ENCODE measurements around the gene RFX8.
"Not testable (repeated sequence)": the region's sequence is repeated elsewhere in the genome, so short reads cannot be mapped to it uniquely, and the experiment has no call there.

Gene RFX8

DNA sequence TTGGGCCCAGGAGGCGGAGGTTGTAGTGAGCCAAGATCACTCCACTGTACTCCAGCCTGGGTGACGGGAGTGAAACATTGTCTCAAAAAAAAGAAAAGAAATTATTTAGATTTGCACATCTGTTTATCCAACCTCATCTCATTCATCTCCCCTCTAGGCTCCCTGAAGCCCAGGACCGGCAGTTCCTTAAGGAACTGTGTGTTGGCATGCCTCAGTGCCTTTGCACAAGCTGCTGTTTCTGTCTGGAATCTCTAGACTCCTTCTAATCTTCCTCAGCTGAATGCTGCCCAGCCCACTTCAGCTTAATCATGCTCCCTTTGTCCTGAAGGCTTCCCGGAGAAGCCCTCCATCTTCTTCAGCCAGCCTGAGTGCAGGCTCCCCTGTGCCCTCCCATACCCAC is 10.9 kb upstream of the RFX8 start:
- no peak for DNase-seq

DNA sequence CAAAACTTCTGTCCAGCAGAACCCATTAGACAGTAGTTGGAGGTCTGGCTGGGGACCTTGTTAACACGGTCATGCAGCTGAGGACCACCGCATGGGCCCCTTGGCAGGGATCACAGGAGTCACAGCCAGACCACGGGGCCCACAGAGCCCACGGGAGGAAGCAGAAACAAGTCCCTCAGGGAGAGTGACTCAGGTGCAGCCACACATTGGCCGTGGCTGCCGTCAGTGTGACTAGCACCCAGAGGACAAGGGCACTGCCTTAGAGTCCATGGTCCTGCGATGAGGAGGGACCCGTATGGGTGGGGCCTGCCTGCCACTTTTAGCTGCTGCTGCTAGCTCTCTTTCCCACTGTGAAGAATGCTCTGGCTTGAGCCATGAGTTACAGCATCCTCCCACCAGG is 5.9 kb upstream of the RFX8 start:
- no peak for DNase-seq

DNA sequence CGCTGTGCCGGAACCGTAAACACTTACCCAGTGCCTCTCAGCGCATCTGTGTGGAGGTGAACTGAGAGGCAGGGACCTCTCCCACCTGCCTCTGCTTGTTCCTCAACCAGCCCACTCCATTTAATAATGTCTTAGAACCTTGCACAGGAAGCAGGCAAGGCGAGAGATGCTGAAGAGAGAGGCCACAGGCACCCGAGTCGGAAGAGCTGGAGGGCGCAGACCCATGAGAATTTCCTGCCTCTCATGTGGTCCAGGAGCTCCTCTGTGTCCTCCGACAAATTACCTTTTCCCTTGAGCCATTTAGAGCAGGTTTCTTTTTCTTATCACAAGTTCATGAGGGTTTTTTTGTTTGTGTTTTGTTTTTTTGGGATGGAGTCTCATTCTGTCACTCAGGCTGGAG is 4.9 kb upstream of the RFX8 start:
- DNase-seq, result no peak

DNA sequence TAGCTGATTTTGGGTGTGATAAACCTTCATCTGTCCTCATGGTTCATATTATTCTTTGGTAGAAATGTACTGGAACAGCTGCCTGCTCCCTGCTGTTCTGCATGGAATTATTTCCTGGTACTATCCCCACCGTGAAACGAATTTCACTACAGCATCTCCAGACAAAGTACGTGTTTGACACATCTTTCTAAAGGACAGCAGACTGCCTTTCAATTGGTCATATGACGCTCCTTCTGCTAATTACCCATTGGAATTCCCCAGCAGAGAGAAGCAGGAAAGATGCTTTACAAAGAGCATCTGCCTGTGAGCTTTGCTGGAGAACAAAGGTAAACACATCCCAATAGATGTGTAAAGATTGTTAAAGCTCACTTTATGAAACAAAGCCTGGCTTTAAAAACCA is 4.4 kb upstream of the RFX8 start:
- DNase-seq, result no peak

DNA sequence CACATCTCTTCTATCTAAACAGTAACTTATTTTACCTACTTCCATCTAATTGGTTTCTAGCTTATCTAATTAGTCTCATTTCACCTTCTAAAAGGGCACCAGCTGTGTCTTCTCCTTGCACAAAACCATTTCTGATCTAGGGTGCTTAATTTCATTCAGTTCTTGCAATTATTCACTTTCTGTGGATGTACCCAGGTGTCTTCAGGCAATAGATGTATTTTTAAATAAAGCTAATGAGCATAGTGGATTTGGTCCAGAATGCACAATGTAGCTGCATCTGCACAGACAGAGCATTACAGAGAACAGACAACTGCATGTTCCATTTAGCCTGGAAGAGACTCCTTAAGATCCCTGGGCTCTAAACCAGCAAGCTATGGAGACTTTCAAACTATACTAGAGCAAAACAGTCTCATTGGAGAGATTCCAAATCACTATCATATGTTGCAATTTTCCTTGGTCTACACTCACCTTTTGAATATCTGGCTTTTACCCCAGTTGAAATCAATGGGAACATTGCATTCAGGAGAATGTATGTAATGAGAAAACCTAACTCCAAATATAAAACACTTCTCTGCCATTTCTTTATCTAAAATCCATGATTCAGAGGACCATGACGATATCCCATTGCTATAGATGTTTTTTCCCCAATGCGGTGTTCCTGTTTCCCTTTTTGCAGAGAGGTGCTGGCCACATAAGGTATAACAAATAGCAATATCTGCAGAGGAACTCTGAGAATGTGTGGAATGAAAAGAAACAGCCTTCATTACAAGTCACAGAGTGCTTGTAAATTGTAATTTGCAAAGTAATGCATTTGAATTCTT is 3.5 kb upstream of the RFX8 start:
- no peak for DNase-seq

DNA sequence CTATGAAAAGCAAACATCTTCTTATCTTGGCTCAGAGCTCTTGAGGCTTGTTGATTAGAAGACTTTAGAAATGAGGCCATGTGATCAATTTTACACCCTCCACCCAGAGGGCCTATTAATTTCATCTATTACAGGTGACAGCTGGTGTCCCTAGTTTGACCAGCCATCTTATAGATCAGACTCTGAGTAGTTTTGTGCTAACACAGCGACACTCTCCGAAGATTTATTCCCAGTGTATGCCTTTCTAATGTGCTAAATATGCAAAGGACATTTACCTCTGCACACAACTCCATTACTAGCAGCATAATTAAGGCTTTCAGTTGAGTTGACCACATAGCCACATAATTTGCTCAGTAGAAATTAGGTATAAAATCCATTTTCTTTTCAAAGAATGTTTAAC is 2.6 kb upstream of the RFX8 start:
- no peak for DNase-seq

DNA sequence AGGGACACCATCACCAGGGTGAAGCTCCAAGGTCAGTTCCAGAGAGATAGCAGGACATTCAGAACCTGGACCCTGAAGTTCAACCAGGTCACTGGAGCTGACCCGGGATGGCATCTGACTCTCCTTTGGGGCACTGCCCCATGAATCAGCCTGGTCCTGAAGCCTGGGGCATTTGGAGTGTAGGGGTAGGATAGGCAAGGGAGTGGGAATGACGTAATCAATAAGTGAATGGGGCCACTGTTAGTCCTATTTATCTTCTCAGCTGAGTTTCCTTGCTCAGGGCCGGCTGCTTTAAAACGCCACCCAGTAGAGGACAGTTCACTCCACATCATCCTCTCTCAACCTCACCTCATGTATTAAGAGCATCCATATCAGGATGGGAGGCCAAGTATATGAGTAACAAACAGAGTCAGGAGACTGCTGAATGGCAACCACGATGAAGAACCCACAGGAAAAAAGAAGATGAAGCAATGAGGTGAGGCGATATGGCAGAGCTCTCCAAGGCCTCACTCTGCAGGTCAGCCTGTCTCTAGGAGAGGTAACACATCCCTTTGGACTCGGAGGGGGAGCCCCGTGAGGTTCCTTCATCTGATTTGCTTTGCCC is 1.8 kb upstream of the RFX8 start:
- DNase-seq, result no peak

DNA sequence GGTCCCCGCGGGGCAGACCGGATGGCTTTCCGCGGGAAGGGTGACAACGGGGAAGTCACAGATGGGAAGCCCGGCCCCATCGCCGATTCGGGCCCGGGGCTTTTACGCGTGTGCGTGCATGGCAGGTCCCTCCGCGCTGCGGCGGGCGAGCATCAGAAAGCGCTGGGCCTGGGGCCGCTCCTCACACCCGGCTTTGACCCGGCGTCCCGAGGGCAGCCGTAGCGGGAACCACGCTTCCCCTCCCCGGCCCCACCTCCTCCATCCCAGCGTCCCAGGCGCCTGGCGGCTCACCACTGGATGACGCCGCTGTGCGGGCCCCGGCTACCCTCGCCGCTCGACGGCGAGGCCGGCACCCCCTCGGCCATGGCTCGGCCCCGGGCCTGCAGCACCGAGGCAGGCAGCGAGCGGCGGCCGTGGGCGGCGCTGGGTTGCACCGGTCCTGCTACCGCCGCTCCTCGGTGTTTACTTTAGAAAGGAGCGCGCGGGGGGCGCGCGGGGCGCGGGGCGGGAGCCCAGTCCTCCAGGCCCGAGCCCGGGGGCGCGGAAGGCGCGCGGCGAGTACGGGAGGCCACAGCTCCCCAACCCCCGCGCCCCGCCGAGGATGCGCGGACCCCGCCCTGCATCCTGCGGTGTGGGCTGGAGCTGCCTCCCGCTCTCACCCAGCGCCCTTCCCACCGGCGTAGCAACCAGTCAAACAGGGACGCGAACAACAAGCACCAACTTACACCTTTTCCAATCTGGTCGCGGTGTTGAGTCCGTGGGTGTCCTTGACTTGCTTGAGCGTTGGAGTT is 806 bp downstream of the RFX8 start:
- no peak for DNase-seq

DNA sequence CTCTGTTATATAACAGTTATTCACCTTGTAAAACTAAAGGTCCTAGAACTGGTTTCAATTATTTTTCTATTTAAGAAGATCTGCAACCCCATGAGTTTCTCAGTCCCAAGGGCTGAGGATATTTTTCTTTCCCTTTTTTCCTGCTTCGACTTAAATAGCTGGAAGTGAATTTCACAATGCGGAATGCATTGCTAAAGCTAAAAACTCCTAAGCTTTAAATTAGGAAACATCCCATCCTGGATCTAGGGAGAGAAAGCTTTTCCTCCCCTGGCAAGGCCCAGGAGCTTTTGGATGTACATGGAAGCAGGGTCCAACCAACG is 1.4 kb downstream of the RFX8 start:
- DNase-seq, result no peak

DNA sequence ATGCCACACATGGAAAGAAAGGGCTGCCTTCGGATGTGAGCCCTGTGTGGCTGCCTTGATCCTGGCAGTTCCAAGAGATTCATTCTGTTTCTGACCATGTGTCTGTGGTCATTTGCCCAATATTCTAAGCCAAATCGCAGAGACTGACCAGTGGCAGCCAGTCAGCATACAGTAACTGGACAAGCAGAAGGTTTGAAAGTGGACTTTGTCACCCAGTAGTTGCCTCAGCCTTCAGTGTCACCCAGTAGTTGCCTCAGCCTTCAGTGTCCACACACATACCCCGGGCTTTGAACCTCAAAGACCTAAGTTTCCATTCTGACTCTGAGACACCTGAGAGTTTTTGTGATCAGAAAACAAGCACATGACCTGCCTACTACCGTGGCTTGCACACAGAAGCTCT is 5.0 kb downstream of the RFX8 start:
- DNase-seq, result no peak

DNA sequence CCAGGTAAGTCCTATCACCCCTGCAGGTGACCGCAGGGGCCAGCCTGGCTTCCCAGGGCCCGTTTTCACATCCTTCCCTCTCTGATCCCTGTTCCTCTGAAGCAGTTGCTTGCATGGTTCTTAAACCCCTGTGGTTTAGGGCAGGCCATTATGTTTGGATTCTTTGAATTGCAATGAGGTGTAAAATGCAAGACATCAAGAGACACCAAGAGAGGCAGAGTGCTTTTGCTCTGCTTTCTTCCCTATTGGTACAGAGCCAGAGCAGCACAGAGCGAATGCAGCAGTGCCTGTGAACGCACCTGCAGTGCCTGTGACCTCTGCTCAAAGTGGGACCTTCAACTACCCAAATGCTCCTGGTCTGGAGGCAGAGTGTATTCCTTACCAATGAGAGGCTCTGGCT is 7.6 kb downstream of the RFX8 start:
- no peak for DNase-seq

DNA sequence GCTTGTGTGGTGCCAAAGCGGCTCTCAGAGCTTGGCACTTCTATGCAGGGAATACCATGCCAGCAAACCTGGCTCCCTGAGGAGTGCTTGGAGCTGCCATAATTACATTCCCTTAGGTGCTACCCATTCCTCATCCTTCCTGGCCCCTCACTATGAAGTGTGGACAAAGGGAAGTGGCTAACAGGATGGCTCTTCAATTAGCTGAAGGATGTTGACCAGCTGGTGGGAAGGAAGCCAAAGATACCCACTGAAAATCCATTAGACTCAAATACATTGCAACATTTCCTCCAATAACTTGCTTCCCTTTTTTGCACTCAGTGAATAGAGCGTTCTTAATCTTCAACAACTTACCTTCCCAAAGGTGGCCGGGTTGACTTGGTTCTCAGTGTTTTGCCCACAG is 8.5 kb downstream of the RFX8 start:
- DNase-seq, result no peak

DNA sequence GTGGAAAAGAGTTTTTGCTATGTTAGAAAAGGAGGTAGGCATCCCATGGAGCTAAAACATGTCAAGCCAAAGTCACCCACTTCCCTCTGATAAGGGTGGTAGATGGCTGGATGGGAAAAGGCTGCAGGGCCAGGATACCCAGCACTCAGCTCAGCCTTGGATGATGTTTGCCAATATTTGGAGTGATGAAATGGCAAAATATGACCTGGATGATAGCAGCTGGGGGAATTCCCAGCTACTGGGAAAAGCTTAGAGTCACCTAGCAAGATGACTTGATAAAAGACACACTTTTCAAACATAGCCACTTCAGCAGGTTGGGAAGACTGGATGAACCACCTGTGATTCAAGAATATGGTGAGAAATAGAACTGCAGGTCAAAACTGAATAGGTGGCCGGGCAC is 10.1 kb downstream of the RFX8 start:
- DNase-seq, result no peak

DNA sequence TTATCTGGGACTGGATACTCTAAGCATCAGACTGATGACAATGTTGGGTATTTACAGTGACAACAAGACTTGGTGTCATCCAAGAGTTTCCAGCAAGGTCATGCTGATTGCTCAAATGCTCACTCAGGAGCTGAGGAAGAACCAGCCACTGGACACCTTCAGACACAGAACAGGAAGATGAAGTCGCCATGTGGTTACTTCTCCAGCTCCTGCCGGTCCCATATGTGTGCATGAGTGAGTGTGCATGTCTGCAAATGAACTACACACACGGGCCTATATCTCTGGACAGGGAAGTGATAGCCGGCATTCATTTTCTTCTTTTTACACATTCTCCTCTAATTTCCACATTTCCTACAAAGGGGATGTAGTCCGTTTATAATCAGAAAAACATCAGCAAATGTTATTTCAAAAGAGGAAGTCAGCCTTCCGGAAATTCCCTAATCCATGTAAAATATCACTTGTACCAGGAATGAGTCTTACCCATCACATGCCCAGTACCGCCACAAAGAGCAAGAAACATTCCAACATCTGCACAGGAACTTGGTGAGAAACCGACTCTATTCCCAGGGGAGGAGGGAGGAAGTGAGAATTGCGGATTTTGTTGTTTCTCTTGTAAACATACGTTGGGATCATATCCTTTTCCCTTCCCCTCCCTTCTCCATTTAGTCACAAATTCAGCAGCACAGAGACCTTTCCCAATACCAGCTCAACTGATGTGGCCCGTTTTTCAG is 10.8 kb downstream of the RFX8 start:
- peak; percentile 53 for DNase-seq

DNA sequence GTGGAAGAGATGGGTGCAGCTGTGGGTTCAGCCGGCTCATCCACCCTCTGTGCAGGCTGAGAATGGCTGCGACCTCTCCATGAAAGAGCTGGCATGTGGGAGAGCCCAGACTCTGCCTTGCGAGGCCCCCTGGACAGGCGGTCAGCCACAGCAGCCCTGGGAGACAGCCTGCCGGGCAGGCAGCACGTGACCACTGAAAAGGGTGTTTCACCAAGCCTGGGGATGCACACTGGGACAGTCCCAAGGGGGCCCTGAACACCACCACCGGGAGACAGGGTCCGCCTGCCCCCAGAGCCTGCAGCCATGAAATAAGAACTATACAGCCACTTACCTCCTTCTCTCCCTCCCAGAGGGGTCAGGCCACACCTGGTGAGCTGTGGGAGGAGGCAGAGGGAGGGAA is 11.5 kb downstream of the RFX8 start:
- no peak for DNase-seq

DNA sequence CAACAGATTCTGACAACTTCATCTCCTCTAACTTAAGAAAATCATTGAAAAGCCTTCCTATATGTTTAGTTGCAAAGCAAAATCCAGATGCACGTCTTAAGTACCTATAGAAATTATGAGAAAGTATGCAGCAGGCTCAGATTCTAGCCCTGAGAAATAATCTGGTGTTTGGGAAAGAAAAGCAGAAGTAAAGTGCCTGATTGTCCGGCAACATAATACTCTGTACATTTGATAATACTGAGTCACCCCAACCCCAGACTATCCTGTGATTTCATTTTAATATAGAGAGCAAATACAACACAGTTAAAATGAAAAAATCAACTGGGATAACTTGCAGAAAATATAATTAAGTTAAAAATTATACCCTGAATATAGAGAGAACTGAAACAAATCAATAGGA is 13.5 kb downstream of the RFX8 start:
- DNase-seq, result no peak

DNA sequence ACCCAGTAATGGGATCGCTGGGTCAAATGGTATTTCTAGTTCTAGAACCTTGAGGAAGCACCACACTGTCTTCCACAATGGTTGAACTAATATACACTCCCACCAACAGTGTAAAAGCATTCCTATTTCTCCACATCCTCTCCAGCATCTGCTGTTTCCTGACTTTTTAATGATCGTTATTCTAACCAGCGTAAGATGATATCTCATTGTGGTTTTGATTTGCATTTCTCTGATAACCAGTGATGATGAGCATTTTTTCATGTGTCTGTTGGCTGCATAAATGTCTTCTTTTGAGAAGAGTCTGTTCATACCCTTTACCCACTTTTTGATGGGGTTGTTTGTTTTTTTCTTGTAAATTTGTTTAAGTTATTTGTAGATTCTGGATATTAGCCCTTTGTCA is 20.5 kb downstream of the RFX8 start:
- not testable (repeated sequence) for DNase-seq

DNA sequence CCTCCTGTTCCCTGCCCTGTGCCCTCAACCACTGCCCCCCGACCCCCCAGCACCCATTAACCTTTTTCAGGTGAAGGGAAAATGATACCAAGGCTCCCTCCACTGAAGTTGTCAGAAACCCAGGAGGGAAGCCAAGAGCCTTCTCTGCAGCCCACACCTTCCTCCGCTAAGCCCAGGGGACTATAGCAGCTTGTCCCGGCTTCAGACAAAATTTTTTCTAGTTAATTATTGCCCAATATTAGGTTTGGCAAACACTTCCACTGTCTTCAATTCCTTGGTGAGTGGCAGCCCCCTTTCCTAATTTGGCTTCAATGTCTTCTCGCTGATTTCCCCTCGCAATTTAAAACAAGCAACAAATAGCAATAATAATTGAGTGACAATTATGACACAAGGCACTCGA is 23.9 kb downstream of the RFX8 start:
- DNase-seq, result no peak

DNA sequence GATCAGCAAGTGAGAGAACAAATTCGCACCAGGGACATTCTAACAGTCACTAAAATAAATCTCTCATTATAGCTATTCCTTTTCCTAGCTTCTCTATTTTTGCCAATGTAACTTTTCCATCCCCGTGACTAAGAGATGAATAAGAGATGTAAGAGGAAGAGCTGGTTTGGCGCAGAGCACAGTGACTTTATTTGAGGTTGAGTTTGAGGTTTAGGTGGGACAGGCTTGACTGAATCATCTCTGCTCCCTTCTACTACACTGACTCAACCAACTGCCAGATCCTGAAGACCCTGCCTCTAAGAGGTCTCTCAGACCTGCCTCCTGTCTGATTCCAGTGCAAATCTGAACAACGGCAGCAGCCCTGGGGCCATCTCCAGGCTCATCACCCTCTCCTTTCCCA is 28.0 kb downstream of the RFX8 start:
- no peak for DNase-seq

DNA sequence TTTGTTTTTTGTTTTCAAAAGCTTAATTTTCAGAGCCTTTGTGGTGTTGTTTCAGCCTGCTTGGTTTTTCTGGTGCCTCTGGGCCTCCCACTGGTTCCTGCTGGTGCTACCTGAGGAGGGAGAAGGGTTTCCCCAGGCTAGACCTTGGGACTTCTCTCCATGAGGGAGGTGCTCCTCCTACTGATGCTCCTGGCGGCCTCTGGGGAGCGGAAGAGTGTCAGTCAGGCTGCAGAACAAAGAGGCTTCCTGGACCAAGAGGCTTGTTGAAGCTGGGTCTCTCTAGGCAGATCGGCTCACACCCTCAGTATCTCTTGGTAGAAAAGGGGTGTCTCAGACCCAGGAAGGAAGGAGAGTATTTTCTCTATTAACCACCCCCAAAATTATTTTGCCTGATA is 32.2 kb downstream of the RFX8 start:
- DNase-seq, result no peak

DNA sequence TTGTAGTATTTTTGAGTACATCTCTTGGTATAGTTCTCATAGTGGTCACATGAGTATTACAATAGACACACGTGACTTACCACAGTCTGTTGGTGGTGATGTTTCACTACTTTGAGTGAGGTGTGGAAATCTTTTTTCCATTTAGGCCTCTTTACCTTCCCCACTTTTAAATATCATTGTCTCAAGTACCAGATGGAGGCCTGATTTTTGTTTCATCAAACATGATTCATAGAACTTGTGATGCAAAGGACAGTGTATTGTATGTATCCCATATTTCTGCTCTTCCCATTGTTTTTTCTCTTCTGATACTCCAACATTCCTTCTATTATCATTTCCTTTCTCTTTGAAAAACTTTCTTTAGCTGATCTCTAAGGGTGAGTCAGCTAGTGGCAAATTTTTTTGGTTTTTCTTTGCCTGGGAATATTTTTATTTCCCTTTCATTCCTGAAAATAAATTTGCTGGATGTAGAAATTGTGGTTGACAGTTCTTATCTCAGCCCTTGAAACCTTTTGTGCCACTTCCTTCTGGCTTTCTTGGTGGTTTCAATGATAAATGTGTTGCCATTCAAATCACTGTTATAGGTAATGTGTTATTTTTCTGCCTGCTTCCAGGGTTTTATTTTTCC is 32.8 kb downstream of the RFX8 start:
- DNase-seq, result no peak

DNA sequence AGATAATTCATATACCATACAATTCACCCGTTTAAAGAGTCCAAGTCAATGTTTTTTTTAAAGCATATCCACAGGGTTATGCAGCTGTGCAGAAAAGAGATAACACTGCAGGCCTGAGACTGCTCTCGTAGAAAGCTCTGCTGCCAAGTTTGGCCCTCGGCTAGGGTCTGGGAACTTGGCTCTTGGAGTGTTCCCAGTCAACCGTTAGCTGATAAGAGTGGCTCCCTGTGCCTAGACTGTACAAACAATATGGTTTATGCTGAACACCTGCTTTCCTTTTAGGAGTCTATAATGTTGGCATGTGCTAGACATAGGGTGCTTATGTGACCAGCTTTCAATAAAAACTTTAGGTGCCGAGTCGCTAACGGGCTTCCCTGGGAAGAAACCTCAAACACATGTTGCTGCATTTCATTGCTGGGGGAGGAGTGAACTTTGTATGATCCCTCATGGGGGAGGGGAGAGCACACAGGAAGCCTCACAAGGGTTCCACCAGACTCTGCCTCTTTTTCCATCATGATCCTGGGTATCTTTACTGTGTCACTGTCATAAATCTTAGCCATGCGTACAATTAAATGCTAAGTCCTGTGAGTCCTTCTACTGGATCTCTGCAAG is 34.7 kb downstream of the RFX8 start:
- no peak for DNase-seq

DNA sequence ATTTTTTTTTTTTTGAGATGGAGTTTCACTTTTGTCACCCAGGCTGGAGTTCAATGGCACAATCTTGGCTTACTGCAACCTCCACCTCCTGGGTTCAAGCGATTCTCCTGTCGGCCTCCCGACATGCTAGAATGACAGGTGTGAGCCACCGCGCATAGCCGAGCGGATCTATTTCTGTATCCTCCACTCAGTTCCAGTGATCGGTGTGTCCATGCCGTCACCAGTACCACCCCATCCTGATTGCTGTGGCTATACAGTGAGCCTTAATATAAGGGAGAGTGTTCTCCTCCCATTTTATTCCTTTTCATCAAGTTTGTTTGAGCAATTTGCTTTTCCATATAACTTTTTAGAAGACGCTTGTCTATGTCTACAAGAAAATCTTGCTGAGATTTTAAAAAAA is 35.2 kb downstream of the RFX8 start:
- no peak for DNase-seq

All from CD4-positive, alpha-beta T cell treated with Interferon gamma for 1 hour (primary cell).